Measurements from ENCODE around the gene MPDU1.

DNA sequence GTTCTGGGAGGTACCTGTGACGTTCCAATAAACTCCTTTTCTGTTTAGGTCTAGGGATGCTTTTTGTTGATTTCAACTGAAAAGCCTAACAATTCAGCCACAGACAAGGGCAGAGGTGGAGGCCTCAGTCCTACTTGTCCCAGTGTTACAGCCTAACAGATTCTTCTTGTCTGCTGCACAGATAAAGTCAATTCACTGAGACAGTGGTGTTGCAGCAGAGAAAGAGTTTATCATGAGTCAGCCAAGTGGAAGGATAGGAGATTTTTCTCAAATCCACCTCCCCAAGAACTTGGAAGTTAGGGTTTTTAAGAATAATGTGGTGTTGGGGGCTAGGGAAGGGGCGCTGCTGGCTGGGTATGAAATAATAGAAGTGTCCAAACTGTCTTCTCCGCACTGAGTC is 45.6 kb upstream of the MPDU1 start:
- TF ChIP-seq, protein P1, sequence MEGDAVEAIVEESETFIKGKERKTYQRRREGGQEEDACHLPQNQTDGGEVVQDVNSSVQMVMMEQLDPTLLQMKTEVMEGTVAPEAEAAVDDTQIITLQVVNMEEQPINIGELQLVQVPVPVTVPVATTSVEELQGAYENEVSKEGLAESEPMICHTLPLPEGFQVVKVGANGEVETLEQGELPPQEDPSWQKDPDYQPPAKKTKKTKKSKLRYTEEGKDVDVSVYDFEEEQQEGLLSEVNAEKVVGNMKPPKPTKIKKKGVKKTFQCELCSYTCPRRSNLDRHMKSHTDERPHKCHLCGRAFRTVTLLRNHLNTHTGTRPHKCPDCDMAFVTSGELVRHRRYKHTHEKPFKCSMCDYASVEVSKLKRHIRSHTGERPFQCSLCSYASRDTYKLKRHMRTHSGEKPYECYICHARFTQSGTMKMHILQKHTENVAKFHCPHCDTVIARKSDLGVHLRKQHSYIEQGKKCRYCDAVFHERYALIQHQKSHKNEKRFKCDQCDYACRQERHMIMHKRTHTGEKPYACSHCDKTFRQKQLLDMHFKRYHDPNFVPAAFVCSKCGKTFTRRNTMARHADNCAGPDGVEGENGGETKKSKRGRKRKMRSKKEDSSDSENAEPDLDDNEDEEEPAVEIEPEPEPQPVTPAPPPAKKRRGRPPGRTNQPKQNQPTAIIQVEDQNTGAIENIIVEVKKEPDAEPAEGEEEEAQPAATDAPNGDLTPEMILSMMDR (conservative IDR thresholded peaks at IDR 0.05; ENCODE audit: low read depth, low read length): no peak
- TF ChIP-seq EZH2 (IDR thresholded peaks at IDR 0.05; ENCODE audit: borderline replicate concordance, low read depth, low read length, poor library complexity, severe bottlenecking): no peak
